Muscle layer of colon (tissue), 2 donors: ENCODE measurements around the gene PRKAR1B.

Experiments used
- H3K27ac ChIP-seq: one replicate; pipeline ENCODE4 v1.7.0; 2013; ENCODE audit warnings: low read depth, mild to moderate bottlenecking, low read length, moderate library complexity
- H3K27me3 ChIP-seq, 2 donors: one replicate each; pipeline ENCODE4 v1.7.0; 2013; ENCODE audit warnings: low read length in 2 of 2, mild to moderate bottlenecking in 2 of 2; ENCODE audit not compliant: insufficient read depth in 2 of 2, control insufficient read depth in 1 of 2
- H3K36me3 ChIP-seq: one replicate; pipeline ENCODE4 v1.7.0; 2013; ENCODE audit warnings: mild to moderate bottlenecking, low read length; ENCODE audit not compliant: insufficient read depth
- H3K4me1 ChIP-seq: one replicate; pipeline ENCODE4 v1.7.0; 2013; ENCODE audit warnings: mild to moderate bottlenecking, low read length; ENCODE audit not compliant: insufficient read depth
- H3K4me3 ChIP-seq, 2 donors: one replicate each; pipeline ENCODE4 v1.7.0; 2013; ENCODE audit warnings: low read length in 2 of 2, low read depth in 1 of 2, mild to moderate bottlenecking in 1 of 2, moderate library complexity in 1 of 2
- H3K9ac ChIP-seq: one replicate; pipeline ENCODE4 v1.7.0; 2013; ENCODE audit warnings: low read length
- H3K9me3 ChIP-seq: one replicate; pipeline ENCODE4 v1.7.0; 2013; ENCODE audit warnings: mild to moderate bottlenecking, low read length
- donor health status: abdominal sarcoma.
- donor health status: Adenocarcinoma of cecum.

Gene PRKAR1B

GRCh38 chr7:768881-769504, 41.9 kb upstream of the PRKAR1B start:
- H3K9me3 ChIP-seq: no peaks in the 10 kb centered on the region
- H3K27me3 ChIP-seq: no peaks in the 10 kb centered on the region
- no peak overlapping the region for H3K4me3 ChIP-seq
- H3K36me3 ChIP-seq: peaks cover 20% of the 10 kb centered on the region
- H3K4me1 ChIP-seq: peaks cover 24% of the 10 kb centered on the region
- no peak overlapping the region for H3K9ac ChIP-seq
- no peak overlapping the region for H3K27ac ChIP-seq

DNA sequence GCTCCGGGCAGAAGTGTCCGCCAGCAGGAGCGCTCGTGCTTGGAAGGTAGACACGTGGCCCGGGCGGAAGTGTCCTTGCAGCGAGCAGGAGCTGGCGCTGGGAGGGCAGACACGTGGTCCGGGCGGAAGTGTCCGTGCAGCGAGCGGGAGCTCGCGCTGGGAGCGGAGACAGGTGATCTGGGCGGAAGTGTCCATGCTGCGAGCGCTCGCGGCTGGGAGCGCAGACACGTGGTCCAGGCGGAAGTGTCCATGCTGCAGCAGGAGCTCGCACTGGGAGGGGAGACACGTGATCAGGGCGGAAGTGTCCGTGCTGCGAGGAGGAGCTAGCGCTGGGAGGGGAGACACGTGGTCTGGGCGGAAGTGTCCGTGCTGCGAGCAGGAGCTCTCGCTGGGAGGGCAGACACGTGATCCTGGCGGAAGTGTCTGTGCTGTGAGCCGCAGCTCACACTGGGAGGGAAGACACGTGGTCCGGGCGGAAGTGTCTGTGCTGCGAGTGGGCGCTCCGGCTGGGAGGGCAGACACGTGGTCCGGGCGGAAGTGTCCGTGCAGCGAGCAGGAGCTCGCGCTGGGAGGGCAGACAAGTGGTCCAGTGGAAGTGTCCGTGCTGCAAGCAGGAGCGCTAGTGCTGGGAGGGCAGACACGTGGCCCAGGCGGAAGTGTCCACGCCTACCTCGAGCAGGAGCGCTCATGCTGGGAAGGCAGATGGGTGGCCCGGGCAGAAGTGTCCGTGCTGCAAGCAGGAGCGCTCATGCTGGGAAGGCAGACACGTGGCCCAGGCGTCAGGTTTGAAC, 41.1 kb upstream of the PRKAR1B start:
- Histone ChIP-seq H3K4me1 (peaks cover 24% of the 10 kb centered on the region), H3K27me3 (no peaks in the 10 kb centered on the region), H3K4me3 (no peak overlapping the region), H3K9me3 (no peaks in the 10 kb centered on the region), H3K36me3 (peaks cover 28% of the 10 kb centered on the region), H3K27ac (no peak overlapping the region), H3K9ac (no peak overlapping the region)

GRCh38 chr7:767580-767940, 40.5 kb upstream of the PRKAR1B start:
- no peaks in the 10 kb centered on the region for H3K9me3 ChIP-seq
- H3K36me3 ChIP-seq: peaks cover 32% of the 10 kb centered on the region
- no peak overlapping the region for H3K9ac ChIP-seq
- no peak overlapping the region for H3K4me3 ChIP-seq
- H3K27me3 ChIP-seq: no peaks in the 10 kb centered on the region
- H3K4me1 ChIP-seq: peaks cover 24% of the 10 kb centered on the region
- H3K27ac ChIP-seq: no peak overlapping the region

DNA sequence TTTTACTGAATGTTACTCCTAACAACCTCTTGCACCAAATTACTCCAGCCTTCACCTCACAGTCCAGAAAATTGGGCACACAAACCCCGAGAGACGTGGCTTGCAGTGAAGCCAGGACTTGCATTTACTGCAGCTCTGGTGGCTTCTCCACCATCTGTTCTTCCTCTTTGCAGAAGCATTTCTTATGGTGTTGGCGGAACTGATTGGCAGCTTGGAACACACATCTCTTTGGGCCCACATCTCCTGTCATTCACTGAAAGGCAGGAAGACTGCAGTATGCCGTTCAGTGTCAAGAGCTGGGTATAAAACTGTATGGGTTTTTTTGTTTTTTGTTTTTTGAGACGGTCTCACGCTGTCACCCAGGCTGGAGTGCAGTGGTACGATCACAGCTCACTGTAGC, 38.3 kb upstream of the PRKAR1B start:
- Histone ChIP-seq H3K4me1 (peaks cover 2% of the 10 kb centered on the region), H3K4me3 (no peak overlapping the region), H3K36me3 (peaks cover 40% of the 10 kb centered on the region), H3K27me3 (no peaks in the 10 kb centered on the region), H3K27ac (no peak overlapping the region), H3K9me3 (no peaks in the 10 kb centered on the region), H3K9ac (no peak overlapping the region)

DNA sequence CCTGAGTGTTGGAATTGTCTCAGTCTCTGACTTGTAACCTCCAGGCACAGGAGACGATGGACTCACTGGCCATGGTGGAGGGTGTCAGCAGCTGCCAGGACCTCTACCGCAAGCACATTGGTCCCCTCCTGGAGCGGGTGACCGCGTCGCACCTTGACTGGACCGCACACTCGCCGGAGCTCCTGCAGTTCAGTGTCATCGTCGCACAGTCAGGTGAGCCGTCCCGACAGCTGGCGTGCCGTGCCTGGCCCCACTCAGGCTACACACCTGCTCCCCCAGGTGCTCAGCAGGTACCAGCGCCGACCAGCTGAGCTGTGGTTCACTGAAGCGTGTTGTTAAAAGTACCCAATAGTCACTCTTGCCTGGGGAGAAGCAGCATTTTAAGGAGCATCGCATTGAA, 36.7 kb upstream of the PRKAR1B start:
- Histone ChIP-seq H3K4me1 (no peaks in the 10 kb centered on the region), H3K27ac (no peak overlapping the region), H3K27me3 (no peaks in the 10 kb centered on the region), H3K4me3 (no peak overlapping the region), H3K36me3 (peaks cover 40% of the 10 kb centered on the region), H3K9me3 (no peaks in the 10 kb centered on the region), H3K9ac (no peak overlapping the region)

GRCh38 chr7:762885-763284, 35.8 kb upstream of the PRKAR1B start:
- peaks cover 41% of the 10 kb centered on the region for H3K36me3 ChIP-seq
- H3K4me3 ChIP-seq: no peak overlapping the region
- no peak overlapping the region for H3K27ac ChIP-seq
- H3K27me3 ChIP-seq: no peaks in the 10 kb centered on the region
- H3K4me1 ChIP-seq: no peaks in the 10 kb centered on the region
- no peak overlapping the region for H3K9ac ChIP-seq
- no peaks in the 10 kb centered on the region for H3K9me3 ChIP-seq

DNA sequence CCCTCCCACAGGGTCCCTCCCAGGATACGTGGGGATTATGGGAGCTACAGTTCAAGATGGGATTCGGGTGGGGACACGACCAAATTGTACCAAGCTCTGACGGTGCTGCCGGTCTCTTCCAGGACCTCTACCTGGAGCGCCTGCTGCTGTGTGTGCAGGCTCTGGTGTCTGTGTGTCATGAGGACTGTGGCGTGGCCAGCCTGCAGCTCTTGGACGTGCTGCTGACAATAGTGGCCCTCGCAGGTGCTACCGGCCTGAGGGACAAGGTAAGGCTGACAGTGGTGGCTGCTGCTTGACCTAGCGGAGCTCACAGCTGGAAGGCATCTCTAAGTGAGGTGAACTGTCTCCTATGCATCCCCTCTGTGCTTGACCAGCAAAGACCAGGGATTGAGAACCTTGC, 34.5 kb upstream of the PRKAR1B start:
- Histone ChIP-seq H3K4me3 (no peak overlapping the region), H3K27ac (no peak overlapping the region), H3K4me1 (no peaks in the 10 kb centered on the region), H3K9me3 (no peaks in the 10 kb centered on the region), H3K27me3 (no peaks in the 10 kb centered on the region), H3K36me3 (peaks cover 54% of the 10 kb centered on the region), H3K9ac (no peak overlapping the region)

DNA sequence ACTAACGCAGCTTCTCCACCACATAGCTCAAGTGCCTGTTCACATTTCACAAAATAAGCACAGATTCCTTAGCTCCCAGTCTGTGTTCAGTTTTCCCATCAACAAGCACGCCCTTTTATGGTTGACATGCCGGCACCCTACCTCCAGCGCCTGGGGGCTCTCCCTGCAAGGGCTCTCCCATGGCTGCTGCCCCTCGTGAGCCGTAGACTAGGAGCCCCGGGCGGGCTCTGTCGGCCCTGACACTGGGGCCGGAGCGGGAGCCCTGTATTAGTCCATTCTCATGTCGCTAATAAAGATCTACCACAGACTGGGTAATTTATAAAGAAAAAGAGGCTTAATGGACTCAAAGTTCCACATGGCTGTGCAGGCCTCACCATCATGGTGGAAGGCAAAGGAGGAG, 34.0 kb upstream of the PRKAR1B start:
- Histone ChIP-seq H3K36me3 (peaks cover 59% of the 10 kb centered on the region), H3K27ac (no peak overlapping the region), H3K27me3 (no peaks in the 10 kb centered on the region), H3K4me1 (no peaks in the 10 kb centered on the region), H3K9me3 (no peaks in the 10 kb centered on the region), H3K9ac (no peak overlapping the region), H3K4me3 (no peak overlapping the region)

- Histone ChIP-seq H3K27ac (no peak overlapping the region), H3K4me1 (no peaks in the 10 kb centered on the region), H3K36me3 (peaks cover 52% of the 10 kb centered on the region), H3K9ac (no peak overlapping the region), H3K4me3 (no peak overlapping the region), H3K27me3 (no peaks in the 10 kb centered on the region), H3K9me3 (no peaks in the 10 kb centered on the region)
These were observed 32.9 kb upstream of the PRKAR1B start for GRCh38 chr7:760006-760405.

GRCh38 chr7:759569-759968, 32.5 kb upstream of the PRKAR1B start:
- H3K27me3 ChIP-seq: no peaks in the 10 kb centered on the region
- no peak overlapping the region for H3K27ac ChIP-seq
- H3K4me1 ChIP-seq: no peaks in the 10 kb centered on the region
- H3K4me3 ChIP-seq: no peak overlapping the region
- no peaks in the 10 kb centered on the region for H3K9me3 ChIP-seq
- H3K9ac ChIP-seq: no peak overlapping the region
- H3K36me3 ChIP-seq: peaks cover 52% of the 10 kb centered on the region

DNA sequence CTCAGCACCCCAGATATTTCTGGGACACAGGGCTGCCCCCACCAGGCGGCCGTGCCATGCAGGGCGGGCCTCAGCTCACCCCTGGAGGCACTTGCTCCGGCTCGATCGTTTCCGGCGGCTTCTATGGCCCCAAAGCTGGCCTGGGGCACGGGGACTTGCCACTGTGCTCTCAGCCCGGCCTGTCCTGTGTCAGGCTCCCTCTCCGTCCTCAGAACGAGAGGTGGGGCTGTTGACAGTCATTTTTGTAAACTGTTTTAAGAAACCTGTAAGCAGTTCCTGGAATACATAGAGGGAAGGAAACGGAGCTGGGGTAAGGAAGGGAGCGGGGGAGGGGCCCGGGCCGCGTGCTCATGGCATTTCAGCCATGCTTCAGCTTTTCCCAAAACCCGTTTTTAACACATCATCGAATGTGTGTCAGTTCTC, 30.7 kb upstream of the PRKAR1B start:
- Histone ChIP-seq H3K27me3 (no peaks in the 10 kb centered on the region), H3K9me3 (no peaks in the 10 kb centered on the region), H3K36me3 (peaks cover 43% of the 10 kb centered on the region), H3K4me1 (no peaks in the 10 kb centered on the region), H3K4me3 (no peak overlapping the region), H3K27ac (no peak overlapping the region), H3K9ac (no peak overlapping the region)
